SK-N-SH (cell line): Measurements from ENCODE around the gene EVA1A. TPM values are rescaled to one million over a fixed set of nuclear protein-coding genes. Genes with fewer than 3 reads are reported as not detected.

Experiments used
- CTCF ChIA-PET: fragments of 300-600, 350-600 bp; formaldehyde crosslinking; extraction: SDS; loops from one replicate; lab custom pipeline; 2021; lab: Yijun Ruan, JAX
- POLR2A ChIA-PET: fragments of 350-600 bp; sonication (Branson Sonifier 250); formaldehyde crosslinking; extraction: SDS; loops from one replicate; lab custom pipeline; 2020; ENCODE audit warnings: antibody characterized with exemption, inconsistent platforms; lab: Yijun Ruan, JAX
- DNase-seq: peaks from one replicate; pipeline ENCODE4 v3.0.0; 2012
- H2AFZ ChIP-seq: fragments of 200-600 bp; sonication (generic); 2 replicates; pipeline ENCODE4 v1.8.1; 2016; ENCODE audit warnings: antibody characterized with exemption, mild to moderate bottlenecking, low read depth
- H3F3A ChIP-seq: fragments of 200-600 bp; sonication (generic); replicated peaks from 2 replicates; pipeline ENCODE3; 2016; ENCODE audit warnings: antibody characterized with exemption, mild to moderate bottlenecking; ENCODE audit not compliant: insufficient read depth
- H3K27ac ChIP-seq, 2 experiments: fragments of 200-500 bp in 1 of 2; fragments of 200-600 bp in 1 of 2; sonication (Bioruptor generic) in 1 of 2; sonication (generic), shearing (Covaris generic) in 1 of 2; 2 replicates each; pipeline versions ENCODE4 v1.5.1 to v1.6.1; 2014 to 2016; ENCODE audit warnings: low read depth in 2 of 2, inconsistent platforms in 1 of 2, low read length in 1 of 2, mild to moderate bottlenecking in 1 of 2, mixed read lengths in 1 of 2
- H3K27me3 ChIP-seq: fragments of 200-600 bp; sonication (generic), shearing (Covaris generic); 2 replicates; pipeline ENCODE4 v1.6.1; 2016; ENCODE audit warnings: mixed run types; ENCODE audit not compliant: insufficient read depth
- H3K36me3 ChIP-seq, 2 experiments: fragments of 200-500 bp in 1 of 2; fragments of 200-600 bp in 1 of 2; sonication (Bioruptor generic) in 1 of 2; sonication (generic) in 1 of 2; replicated peaks in 1 of 2; 2 replicates each; pipeline versions ENCODE3 to v1.5.1; 2014 to 2016; ENCODE audit warnings: low read length in 1 of 2, mild to moderate bottlenecking in 1 of 2; ENCODE audit not compliant: insufficient read depth in 2 of 2, control insufficient read depth in 1 of 2
- H3K4me1 ChIP-seq, 2 experiments: fragments of 200-500 bp in 1 of 2; fragments of 200-600 bp in 1 of 2; sonication (Bioruptor generic) in 1 of 2; sonication (generic), shearing (Covaris generic) in 1 of 2; 2 replicates each; pipeline versions ENCODE4 v1.5.1 to v1.6.1; 2014 to 2016; ENCODE audit warnings: low read depth in 1 of 2, low read length in 1 of 2, mixed run types in 1 of 2; ENCODE audit not compliant: insufficient read depth in 2 of 2, control insufficient read depth in 1 of 2
- H3K4me2 ChIP-seq: fragments of 200-600 bp; sonication (generic), shearing (Covaris generic); 2 replicates; pipeline ENCODE4 v1.6.1; 2017; ENCODE audit warnings: mixed run types
- H3K4me3 ChIP-seq, 2 experiments: fragments of 200-500 bp in 1 of 2; fragments of 200-600 bp in 1 of 2; sonication (Bioruptor generic) in 1 of 2; sonication (generic), shearing (Covaris generic) in 1 of 2; 2 replicates each; pipeline versions ENCODE4 v1.5.1 to v1.8.1; 2014 to 2016; ENCODE audit warnings: low read depth in 2 of 2, inconsistent platforms in 1 of 2, low read length in 1 of 2, mild to moderate bottlenecking in 1 of 2, mixed read lengths in 1 of 2, moderate library complexity in 1 of 2
- H3K79me2 ChIP-seq: fragments of 200-600 bp; sonication (generic); 2 replicates; pipeline ENCODE4 v1.8.1; 2017; ENCODE audit warnings: mild to moderate bottlenecking; ENCODE audit not compliant: insufficient read depth
- H3K9ac ChIP-seq: fragments of 200-600 bp; sonication (generic); 2 replicates; pipeline ENCODE4 v1.6.1; 2017; ENCODE audit warnings: mixed run types
- H3K9me2 ChIP-seq: fragments of 200-600 bp; sonication (generic); 2 replicates; pipeline ENCODE4 v1.6.1; 2017; ENCODE audit warnings: mixed run types
- H3K9me3 ChIP-seq: fragments of 200-600 bp; sonication (generic); 2 replicates; pipeline ENCODE4 v1.6.1; 2017; ENCODE audit warnings: mixed run types, mild to moderate bottlenecking, moderate library complexity
- H4K20me1 ChIP-seq: fragments of 200-600 bp; sonication (generic); 2 replicates; pipeline ENCODE4 v1.6.1; 2017; ENCODE audit warnings: mild to moderate bottlenecking, mixed run types; ENCODE audit not compliant: insufficient read depth
- EP300 ChIP-seq, 2 experiments: IDR thresholded peaks; 2 replicates each; pipeline versions ENCODE4 v1.4.0 to v1.6.1; 2012; ENCODE audit warnings: borderline replicate concordance in 1 of 2, low read depth in 1 of 2, low read length in 1 of 2
- GABPA ChIP-seq: IDR thresholded peaks from 2 replicates; pipeline ENCODE4 v1.4.0; 2012; ENCODE audit warnings: low read depth, mild to moderate bottlenecking
- JUND ChIP-seq: IDR thresholded peaks from 2 replicates; pipeline ENCODE4 v1.4.0; 2012
- MAX ChIP-seq: IDR thresholded peaks from 2 replicates; pipeline ENCODE4 v1.4.0; 2012; ENCODE audit warnings: low read depth
- MEF2A ChIP-seq: IDR thresholded peaks from 2 replicates; pipeline ENCODE4 v1.4.0; 2012; ENCODE audit warnings: low read depth, borderline replicate concordance
- MXI1 ChIP-seq: IDR thresholded peaks from 2 replicates; pipeline ENCODE4 v1.6.1; 2012; ENCODE audit warnings: mild to moderate bottlenecking, low read depth, low read length, improper control_type of control experiment
- NFIC ChIP-seq: IDR thresholded peaks from 2 replicates; pipeline ENCODE4 v1.4.0; 2012; ENCODE audit warnings: borderline replicate concordance
- REST ChIP-seq: IDR thresholded peaks from 2 replicates; pipeline ENCODE4 v1.6.1; 2012; ENCODE audit warnings: mild to moderate bottlenecking, low read depth, low read length, moderate library complexity
- RFX5 ChIP-seq: IDR thresholded peaks from 2 replicates; pipeline ENCODE4 v1.6.1; 2012; ENCODE audit warnings: mild to moderate bottlenecking, improper control_type of control experiment, low read length
- SIN3A ChIP-seq: IDR thresholded peaks from 2 replicates; pipeline ENCODE4 v1.6.1; 2012; ENCODE audit warnings: low read depth, mild to moderate bottlenecking, low read length, moderate library complexity, borderline replicate concordance
- SMC3 ChIP-seq: IDR thresholded peaks from 2 replicates; pipeline ENCODE4 v1.6.1; 2012; ENCODE audit warnings: low read depth, low read length, improper control_type of control experiment
- TCF12 ChIP-seq: IDR thresholded peaks from 2 replicates; pipeline ENCODE4 v1.4.0; 2012
- TEAD4 ChIP-seq: IDR thresholded peaks from 2 replicates; pipeline ENCODE4 v1.4.0; 2012; ENCODE audit warnings: mild to moderate bottlenecking, borderline replicate concordance; ENCODE audit not compliant: insufficient read depth
- USF2 ChIP-seq: fragments of 150-350 bp; IDR thresholded peaks from 2 replicates; pipeline ENCODE4 v1.6.1; 2017; ENCODE audit warnings: antibody characterized with exemption, low read length, low read depth, borderline replicate concordance
- YY1 ChIP-seq: IDR thresholded peaks from 2 replicates; pipeline ENCODE4 v1.4.0; 2012; ENCODE audit warnings: low read depth, mild to moderate bottlenecking
- ZBTB33 ChIP-seq: IDR thresholded peaks from 2 replicates; pipeline ENCODE4 v1.4.0; 2012; ENCODE audit warnings: low read depth, borderline replicate concordance
- polyA plus RNA-seq, 3 experiments: library from polyadenylated mRNA; depleted of rRNA; stranded (reverse); fragments of >200 nt; gene quantifications; 2 replicates each; pipeline ENCODE4 v1.2.3, GENCODE V29; 2012
- TF ChIP-seq, protein P1 (sequence below): fragments of 150-350 bp; IDR thresholded peaks from 2 replicates; pipeline ENCODE4 v1.6.1; 2016; ENCODE audit warnings: mild to moderate bottlenecking, low read depth, low read length
- TF ChIP-seq, protein P2 (sequence below): IDR thresholded peaks from 2 replicates; pipeline ENCODE4 v1.4.0; 2012; ENCODE audit warnings: low read depth, borderline replicate concordance
- TF ChIP-seq, protein P3 (sequence below): fragments of 200-600 bp; sonication (generic); IDR thresholded peaks from 2 replicates; pipeline ENCODE4 v1.6.1; 2017; ENCODE audit warnings: antibody characterized with exemption, mild to moderate bottlenecking, moderate library complexity

EVA1A gene
- polyA plus RNA-seq, 1 of the 3 experiments (the other 2 are of a cell fraction): 93.0 TPM

DNA sequence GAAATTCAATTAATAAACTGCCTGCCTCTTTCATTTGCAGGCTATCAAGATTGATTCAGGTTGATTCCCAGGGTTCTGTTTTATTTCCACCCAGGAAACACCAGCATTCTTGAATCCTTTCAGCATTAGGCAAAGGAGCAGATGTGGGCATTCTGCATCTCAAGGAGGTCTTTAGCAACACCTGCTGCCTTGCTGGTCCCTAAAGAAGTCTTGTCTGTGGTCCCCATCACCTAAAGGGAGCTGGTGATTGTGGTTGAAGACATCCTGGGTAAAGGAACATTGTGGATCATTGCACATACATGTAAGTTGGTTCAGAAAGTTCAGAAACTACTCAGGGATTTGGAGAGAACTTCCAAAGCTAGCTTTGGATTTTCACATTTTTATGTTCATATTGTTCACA is 78.3 kb downstream of the EVA1A start:
- H3K27ac ChIP-seq: peak overlapping the region in 1 of 2 experiments; percentile 45; a peak in 2 of 4 replicates
- no peak for TF ChIP-seq JUND
- no peak for TF ChIP-seq USF2
- TF ChIP-seq RFX5: no peak
- TF ChIP-seq YY1: no peak
- TF ChIP-seq, protein P1, sequence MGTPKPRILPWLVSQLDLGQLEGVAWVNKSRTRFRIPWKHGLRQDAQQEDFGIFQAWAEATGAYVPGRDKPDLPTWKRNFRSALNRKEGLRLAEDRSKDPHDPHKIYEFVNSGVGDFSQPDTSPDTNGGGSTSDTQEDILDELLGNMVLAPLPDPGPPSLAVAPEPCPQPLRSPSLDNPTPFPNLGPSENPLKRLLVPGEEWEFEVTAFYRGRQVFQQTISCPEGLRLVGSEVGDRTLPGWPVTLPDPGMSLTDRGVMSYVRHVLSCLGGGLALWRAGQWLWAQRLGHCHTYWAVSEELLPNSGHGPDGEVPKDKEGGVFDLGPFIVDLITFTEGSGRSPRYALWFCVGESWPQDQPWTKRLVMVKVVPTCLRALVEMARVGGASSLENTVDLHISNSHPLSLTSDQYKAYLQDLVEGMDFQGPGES: no peak
- no peak for TF ChIP-seq TCF12
- TF ChIP-seq TEAD4: no peak
- TF ChIP-seq, protein P2, sequence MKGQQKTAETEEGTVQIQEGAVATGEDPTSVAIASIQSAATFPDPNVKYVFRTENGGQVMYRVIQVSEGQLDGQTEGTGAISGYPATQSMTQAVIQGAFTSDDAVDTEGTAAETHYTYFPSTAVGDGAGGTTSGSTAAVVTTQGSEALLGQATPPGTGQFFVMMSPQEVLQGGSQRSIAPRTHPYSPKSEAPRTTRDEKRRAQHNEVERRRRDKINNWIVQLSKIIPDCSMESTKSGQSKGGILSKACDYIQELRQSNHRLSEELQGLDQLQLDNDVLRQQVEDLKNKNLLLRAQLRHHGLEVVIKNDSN: no peak
- no peak for TF ChIP-seq GABPA
- no peak for TF ChIP-seq MXI1
- TF ChIP-seq SIN3A: no peak
- no peak for TF ChIP-seq EP300 (IDR thresholded peaks at IDR 0.05; ENCODE audit: borderline replicate concordance in 1 of 2, low read depth in 1 of 2, low read length in 1 of 2)
- no peak for TF ChIP-seq SMC3
- no peak for TF ChIP-seq NFIC
- TF ChIP-seq MEF2A: no peak
- TF ChIP-seq, protein P3, sequence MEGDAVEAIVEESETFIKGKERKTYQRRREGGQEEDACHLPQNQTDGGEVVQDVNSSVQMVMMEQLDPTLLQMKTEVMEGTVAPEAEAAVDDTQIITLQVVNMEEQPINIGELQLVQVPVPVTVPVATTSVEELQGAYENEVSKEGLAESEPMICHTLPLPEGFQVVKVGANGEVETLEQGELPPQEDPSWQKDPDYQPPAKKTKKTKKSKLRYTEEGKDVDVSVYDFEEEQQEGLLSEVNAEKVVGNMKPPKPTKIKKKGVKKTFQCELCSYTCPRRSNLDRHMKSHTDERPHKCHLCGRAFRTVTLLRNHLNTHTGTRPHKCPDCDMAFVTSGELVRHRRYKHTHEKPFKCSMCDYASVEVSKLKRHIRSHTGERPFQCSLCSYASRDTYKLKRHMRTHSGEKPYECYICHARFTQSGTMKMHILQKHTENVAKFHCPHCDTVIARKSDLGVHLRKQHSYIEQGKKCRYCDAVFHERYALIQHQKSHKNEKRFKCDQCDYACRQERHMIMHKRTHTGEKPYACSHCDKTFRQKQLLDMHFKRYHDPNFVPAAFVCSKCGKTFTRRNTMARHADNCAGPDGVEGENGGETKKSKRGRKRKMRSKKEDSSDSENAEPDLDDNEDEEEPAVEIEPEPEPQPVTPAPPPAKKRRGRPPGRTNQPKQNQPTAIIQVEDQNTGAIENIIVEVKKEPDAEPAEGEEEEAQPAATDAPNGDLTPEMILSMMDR: no peak
- TF ChIP-seq ZBTB33: no peak
- no peak for TF ChIP-seq MAX
- TF ChIP-seq REST: no peak
- H3K27me3 ChIP-seq: no peaks in the 10 kb centered on the region
- H3F3A ChIP-seq: peaks cover 11% of the 10 kb centered on the region
- POLR2A ChIA-PET: no interaction called here
- H3K4me2 ChIP-seq: no peak overlapping the region
- H3K9ac ChIP-seq: no peak overlapping the region
- H3K4me3 ChIP-seq: no peak overlapping the region
- peaks cover 0 to 2% of the 10 kb centered on the region in 2 experiments; a peak in 2 of 4 replicates for H3K4me1 ChIP-seq
- H3K79me2 ChIP-seq: no peaks in the 10 kb centered on the region
- H2AFZ ChIP-seq: no peak overlapping the region
- peaks cover 0 to 10% of the 10 kb centered on the region in 2 experiments for H3K36me3 ChIP-seq
- H3K9me3 ChIP-seq: no peaks in the 10 kb centered on the region
- H3K9me2 ChIP-seq: no peaks in the 10 kb centered on the region
- no peak for DNase-seq
- H4K20me1 ChIP-seq: no peaks in the 10 kb centered on the region
- CTCF ChIA-PET: interaction anchor here (2.1 to 11.0 kb wide), 4 partner anchors 9 to 127 kb away, joined by 4 to 105 read pairs (median 18); no protein-coding TSS in a partner anchor
